Muscle layer of colon (tissue), 2 donors: Measurements from ENCODE around the gene ROBO3.

Experiments used
- H3K27ac ChIP-seq: one replicate; pipeline ENCODE4 v1.7.0; 2013; ENCODE audit warnings: low read depth, mild to moderate bottlenecking, low read length, moderate library complexity
- H3K27me3 ChIP-seq, 2 donors: one replicate each; pipeline ENCODE4 v1.7.0; 2013; ENCODE audit warnings: low read length in 2 of 2, mild to moderate bottlenecking in 2 of 2; ENCODE audit not compliant: insufficient read depth in 2 of 2, control insufficient read depth in 1 of 2
- H3K36me3 ChIP-seq: one replicate; pipeline ENCODE4 v1.7.0; 2013; ENCODE audit warnings: mild to moderate bottlenecking, low read length; ENCODE audit not compliant: insufficient read depth
- H3K4me1 ChIP-seq: one replicate; pipeline ENCODE4 v1.7.0; 2013; ENCODE audit warnings: mild to moderate bottlenecking, low read length; ENCODE audit not compliant: insufficient read depth
- H3K4me3 ChIP-seq, 2 donors: one replicate each; pipeline ENCODE4 v1.7.0; 2013; ENCODE audit warnings: low read length in 2 of 2, low read depth in 1 of 2, mild to moderate bottlenecking in 1 of 2, moderate library complexity in 1 of 2
- H3K9ac ChIP-seq: one replicate; pipeline ENCODE4 v1.7.0; 2013; ENCODE audit warnings: low read length
- H3K9me3 ChIP-seq: one replicate; pipeline ENCODE4 v1.7.0; 2013; ENCODE audit warnings: mild to moderate bottlenecking, low read length
- donor health status: abdominal sarcoma.
- donor health status: Adenocarcinoma of cecum.

Gene ROBO3

DNA sequence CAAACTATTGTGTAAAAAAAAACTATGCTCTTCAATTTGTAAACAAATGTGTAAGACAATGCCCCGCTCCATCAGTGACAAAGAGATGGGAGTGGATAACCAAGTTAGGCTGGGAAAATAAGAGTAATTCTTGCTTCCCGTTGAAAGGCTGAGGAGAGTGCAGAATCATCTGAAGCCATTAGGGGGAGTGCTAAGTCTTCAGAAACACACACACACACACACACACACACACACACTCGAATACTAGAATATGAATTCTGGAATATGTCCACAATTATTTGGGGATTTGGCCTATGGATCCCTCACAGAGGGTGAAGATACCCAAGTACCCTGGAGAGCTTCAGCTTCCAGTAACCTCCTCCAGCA lies 27.8 kb upstream of the ROBO3 start:
- H3K4me1 ChIP-seq, result no peaks in the 10 kb centered on the region
- no peak overlapping the region for H3K9ac ChIP-seq
- H3K9me3 ChIP-seq, result no peaks in the 10 kb centered on the region
- no peak overlapping the region for H3K4me3 ChIP-seq
- no peaks in the 10 kb centered on the region for H3K36me3 ChIP-seq
- no peak overlapping the region for H3K27ac ChIP-seq
- H3K27me3 ChIP-seq, result peaks cover 41 to 48% of the 10 kb centered on the region in 2 donors

DNA sequence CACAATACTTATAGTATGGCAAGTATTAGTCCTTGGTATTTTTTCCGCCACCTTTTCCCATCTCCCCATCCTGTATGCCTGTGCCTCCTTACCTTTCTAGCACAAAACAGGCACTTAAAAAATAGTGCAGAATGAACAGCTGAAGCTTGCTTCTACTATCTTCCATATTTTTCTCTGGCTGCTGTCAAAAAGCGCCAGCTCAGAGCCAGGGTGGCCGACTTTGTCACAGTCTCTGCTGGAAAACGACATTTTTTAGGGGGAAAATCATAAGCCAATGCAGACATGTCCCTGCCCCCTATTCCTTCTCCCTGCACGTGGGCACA lies 26.5 kb upstream of the ROBO3 start:
- peaks cover 51 to 61% of the 10 kb centered on the region in 2 donors for H3K27me3 ChIP-seq
- H3K27ac ChIP-seq, result no peak overlapping the region
- H3K36me3 ChIP-seq, result no peaks in the 10 kb centered on the region
- H3K9ac ChIP-seq, result no peak overlapping the region
- no peaks in the 10 kb centered on the region for H3K4me1 ChIP-seq
- H3K9me3 ChIP-seq, result no peaks in the 10 kb centered on the region
- H3K4me3 ChIP-seq, result no peak overlapping the region

DNA sequence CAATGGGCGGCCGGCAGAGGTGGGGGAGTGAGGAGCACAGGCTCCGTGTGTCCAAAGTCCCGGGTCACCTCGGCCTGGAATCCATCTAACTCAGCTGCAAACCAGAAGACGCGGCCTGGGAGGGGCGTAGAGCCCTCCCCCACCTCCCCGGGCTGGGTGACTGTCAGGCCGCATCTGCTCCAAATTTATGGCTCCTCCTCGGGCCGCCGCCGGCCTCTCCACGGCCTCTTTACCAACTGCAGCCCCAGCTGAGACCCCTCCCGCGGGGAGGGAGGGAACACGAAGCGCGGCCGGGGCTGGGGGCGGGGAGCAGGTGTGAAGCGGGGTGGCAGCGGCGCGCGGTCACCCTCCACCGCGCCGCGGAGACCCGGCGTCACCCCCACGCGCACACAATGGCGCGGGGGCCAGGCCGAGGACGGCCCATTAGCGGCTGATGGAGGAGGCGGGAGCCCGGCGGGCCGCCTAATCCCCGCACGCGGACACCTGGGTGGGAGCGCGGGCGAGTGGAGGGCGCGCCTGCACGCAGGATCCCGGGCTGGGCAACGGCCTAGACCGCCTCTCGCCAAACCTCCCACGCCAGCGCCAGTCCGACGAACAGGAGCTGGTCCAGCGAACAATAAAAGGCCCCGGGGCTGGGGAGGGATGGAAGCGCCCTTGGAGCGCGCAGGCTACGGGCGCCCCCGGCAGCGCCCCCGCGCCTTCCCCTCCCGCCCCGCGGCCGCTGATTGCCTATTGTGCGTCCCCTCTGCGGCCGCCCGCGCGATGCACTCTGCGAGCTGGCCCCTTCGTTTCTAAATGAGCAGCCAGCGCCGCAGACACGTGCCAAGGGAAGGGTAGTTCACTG lies 25.9 kb upstream of the ROBO3 start:
- Histone ChIP-seq H3K27ac (no peak overlapping the region), H3K9ac (no peak overlapping the region), H3K4me3 (no peak overlapping the region), H3K27me3 (peaks cover 54 to 67% of the 10 kb centered on the region in 2 donors), H3K36me3 (no peaks in the 10 kb centered on the region), H3K4me1 (no peaks in the 10 kb centered on the region), H3K9me3 (no peaks in the 10 kb centered on the region)

DNA sequence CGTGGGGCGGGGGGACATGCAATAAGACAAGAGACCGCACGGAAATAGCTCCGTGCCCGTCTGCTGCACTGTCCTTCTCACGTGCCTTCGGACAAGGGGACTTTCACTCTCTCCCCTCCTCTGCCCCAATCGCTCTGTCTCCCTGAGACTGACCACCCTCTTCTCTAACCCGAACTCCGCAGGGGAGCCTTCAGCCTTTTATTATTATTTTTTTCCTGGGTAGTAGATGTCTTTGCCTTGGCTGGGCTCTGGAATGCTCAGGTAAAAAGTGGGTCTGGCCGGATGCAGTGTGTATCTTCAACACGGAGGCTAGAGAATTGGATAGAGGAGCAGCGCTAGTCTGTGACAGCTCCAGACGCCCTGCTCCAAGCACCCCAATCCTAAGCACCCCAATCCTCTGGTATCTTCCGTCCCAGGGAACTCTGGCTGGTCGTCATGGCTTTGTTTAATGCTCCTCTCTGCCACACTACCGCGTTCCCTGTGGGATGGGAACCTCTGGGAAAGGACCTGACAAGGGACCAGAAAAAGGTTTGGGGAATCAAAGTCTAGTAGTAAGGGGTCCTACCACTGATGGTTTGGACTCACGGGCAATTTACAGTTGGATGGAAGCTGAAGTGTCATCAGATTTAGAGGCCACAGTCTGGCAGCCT lies 25.1 kb upstream of the ROBO3 start:
- Histone ChIP-seq H3K27me3 (peaks cover 59 to 74% of the 10 kb centered on the region in 2 donors), H3K9me3 (no peaks in the 10 kb centered on the region), H3K9ac (no peak overlapping the region), H3K27ac (no peak overlapping the region), H3K36me3 (no peaks in the 10 kb centered on the region), H3K4me1 (no peaks in the 10 kb centered on the region), H3K4me3 (no peak overlapping the region)

DNA sequence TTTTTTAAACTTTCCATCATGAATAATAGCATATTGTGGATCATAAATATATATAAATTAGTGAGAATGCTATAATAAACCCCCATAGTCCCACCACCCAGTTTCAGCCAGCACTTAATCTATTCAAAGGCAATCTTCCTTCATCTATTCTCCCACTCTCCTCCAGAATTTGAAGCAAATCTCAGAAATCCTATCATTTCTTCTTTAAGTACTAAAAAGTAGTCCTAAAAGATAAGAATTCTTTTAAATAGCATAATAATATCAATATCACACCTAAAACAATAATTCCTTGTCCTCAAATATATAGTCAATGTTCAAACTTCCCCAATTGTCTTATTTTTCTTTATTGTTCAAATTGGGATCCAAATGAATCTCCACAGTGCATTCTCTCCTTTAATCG lies 24.6 kb upstream of the ROBO3 start:
- Histone ChIP-seq H3K27ac (no peak overlapping the region), H3K4me1 (no peaks in the 10 kb centered on the region), H3K4me3 (no peak overlapping the region), H3K9me3 (no peaks in the 10 kb centered on the region), H3K27me3 (peaks cover 62 to 80% of the 10 kb centered on the region in 2 donors), H3K36me3 (no peaks in the 10 kb centered on the region), H3K9ac (no peak overlapping the region)

DNA sequence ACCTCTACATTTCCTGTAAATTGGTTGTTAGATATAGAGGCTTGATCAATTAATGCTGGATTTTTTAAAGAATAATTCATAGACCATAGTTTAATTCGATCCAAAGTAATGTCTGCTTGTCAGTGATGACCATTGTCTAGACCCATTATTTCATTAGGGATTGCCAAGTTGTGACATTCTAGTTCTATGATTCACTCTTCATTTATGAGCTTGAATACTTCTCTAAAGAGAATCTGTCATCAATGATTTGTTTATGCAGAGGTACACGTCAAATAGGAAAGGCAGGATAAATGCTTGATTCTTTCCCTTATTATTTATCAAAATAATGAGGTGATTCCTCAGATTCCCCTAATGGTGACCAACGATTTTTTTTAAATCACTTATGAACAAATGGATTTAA lies 24.0 kb upstream of the ROBO3 start:
- Histone ChIP-seq H3K4me3 (no peak overlapping the region), H3K36me3 (no peaks in the 10 kb centered on the region), H3K27me3 (peaks cover 64 to 85% of the 10 kb centered on the region in 2 donors), H3K4me1 (no peaks in the 10 kb centered on the region), H3K9ac (no peak overlapping the region), H3K9me3 (no peaks in the 10 kb centered on the region), H3K27ac (no peak overlapping the region)

DNA sequence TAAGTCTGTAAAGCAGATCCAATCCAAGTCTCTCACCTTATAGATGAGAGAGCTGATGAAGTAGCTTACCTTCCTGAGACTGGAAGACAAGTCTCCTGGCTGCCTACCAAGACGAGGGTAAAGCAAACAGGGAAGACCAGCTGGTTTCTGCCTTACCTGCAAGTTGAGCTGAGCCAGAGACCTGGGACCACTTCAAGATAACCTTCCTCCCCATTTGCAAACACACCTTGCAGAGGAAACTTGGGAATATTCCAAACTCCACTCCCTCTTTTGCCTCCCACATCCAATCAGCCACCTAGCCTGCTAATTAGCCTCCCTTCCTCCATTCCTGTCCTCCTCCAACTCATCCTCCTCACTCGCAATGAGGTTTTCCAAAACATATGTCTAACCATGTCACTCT lies 23.4 kb upstream of the ROBO3 start:
- Histone ChIP-seq H3K36me3 (no peaks in the 10 kb centered on the region), H3K4me1 (no peaks in the 10 kb centered on the region), H3K9ac (no peak overlapping the region), H3K27ac (no peak overlapping the region), H3K9me3 (no peaks in the 10 kb centered on the region), H3K27me3 (peaks cover 68 to 92% of the 10 kb centered on the region in 2 donors), H3K4me3 (no peak overlapping the region)

DNA sequence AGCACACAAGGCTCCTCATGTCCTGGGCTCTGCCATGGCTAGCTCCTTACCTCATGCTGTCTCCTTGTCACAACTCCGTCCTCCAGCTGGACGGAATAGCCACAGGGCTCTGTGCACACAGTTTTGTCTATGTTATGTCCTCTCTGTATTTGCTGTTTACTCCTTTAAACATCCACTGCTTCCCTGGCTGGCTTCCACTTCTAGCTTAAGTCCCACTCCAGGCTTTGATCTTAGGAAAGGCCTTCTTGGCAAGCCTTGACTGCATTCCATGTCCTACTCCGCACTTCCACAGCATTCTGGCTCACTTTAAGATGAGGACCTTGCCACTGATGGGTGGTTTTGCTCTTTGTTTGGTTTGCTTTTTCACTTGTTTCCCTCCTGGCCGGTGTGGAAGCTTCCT lies 22.9 kb upstream of the ROBO3 start:
- peaks cover 68 to 96% of the 10 kb centered on the region in 2 donors for H3K27me3 ChIP-seq
- H3K9ac ChIP-seq, result no peak overlapping the region
- no peak overlapping the region for H3K27ac ChIP-seq
- no peaks in the 10 kb centered on the region for H3K36me3 ChIP-seq
- H3K9me3 ChIP-seq, result no peaks in the 10 kb centered on the region
- no peak overlapping the region for H3K4me3 ChIP-seq
- H3K4me1 ChIP-seq, result no peaks in the 10 kb centered on the region

DNA sequence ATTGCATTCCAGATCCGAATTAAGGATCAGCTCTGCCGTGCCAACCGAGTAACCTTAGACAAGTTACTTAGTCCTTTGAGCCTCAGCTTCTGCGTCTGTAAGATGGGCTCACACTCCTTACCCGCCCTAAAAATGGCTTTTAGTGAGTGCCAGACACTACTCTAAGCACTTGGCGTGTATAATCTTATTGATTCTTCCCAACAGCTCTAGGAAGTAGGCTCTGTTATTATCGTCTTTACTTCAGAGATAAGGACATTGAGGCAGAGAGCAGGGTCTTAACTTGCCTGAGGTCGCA lies 21.7 kb upstream of the ROBO3 start:
- no peak overlapping the region for H3K9ac ChIP-seq
- H3K4me1 ChIP-seq, result no peaks in the 10 kb centered on the region
- no peaks in the 10 kb centered on the region for H3K9me3 ChIP-seq
- peaks cover 60 to 87% of the 10 kb centered on the region in 2 donors for H3K27me3 ChIP-seq
- H3K27ac ChIP-seq, result no peak overlapping the region
- no peaks in the 10 kb centered on the region for H3K36me3 ChIP-seq
- no peak overlapping the region for H3K4me3 ChIP-seq

DNA sequence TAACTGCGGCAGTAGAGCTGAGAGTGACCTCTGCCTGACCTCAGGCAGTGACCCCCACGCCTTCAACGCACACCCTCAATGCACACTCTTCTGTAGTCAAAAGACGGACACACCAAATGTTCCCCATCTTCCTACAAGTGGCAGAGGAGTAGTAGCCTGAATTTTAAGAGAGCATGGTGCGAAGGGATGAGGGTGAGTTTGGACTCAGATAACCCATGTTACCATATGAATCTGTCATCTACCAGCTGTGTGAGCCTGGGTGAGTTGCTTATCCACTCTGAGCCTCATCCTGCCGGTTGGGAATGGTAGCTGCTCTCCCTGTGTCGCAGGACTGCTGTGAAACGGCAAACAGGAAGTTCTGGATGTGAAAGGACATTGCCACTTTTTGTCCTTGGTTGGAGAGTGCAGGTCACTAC lies 20.6 kb upstream of the ROBO3 start:
- no peak overlapping the region for H3K27ac ChIP-seq
- H3K4me3 ChIP-seq, result no peak overlapping the region
- no peak overlapping the region for H3K9ac ChIP-seq
- peaks cover 54 to 85% of the 10 kb centered on the region in 2 donors for H3K27me3 ChIP-seq
- no peaks in the 10 kb centered on the region for H3K9me3 ChIP-seq
- H3K36me3 ChIP-seq, result no peaks in the 10 kb centered on the region
- H3K4me1 ChIP-seq, result no peaks in the 10 kb centered on the region

DNA sequence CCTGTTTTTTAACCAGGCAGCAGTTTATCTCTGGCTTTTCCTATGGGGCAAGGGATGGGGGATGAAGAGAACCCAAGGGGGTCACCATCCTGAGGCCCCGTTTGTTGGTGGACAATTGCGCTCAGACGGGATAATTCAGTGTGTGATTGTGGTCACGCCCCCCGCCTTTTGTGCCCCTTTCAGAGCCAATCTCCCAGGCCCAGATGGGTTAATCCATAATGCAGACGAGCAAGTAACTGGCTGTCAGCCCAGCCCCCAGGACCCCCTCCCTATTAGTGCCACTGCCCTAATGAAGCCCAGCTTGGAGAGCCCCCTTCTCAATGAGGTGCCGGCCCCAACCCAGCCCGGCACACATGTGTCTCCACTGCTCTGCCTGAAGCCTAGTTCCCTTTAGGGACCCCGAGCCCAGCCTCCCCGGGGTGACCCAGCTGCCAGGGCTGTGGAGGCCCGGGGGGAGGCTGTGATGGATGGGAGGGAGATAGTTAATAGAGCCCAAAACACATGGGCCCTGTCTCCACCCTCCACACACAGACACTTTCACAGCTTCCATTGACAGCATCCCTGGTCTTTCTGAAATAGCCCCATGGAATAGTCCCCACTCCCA lies 19.1 kb upstream of the ROBO3 start:
- Histone ChIP-seq H3K9me3 (no peaks in the 10 kb centered on the region), H3K27ac (no peak overlapping the region), H3K4me1 (no peaks in the 10 kb centered on the region), H3K9ac (no peak overlapping the region), H3K4me3 (no peak overlapping the region), H3K36me3 (no peaks in the 10 kb centered on the region), H3K27me3 (peaks cover 40 to 70% of the 10 kb centered on the region in 2 donors)

DNA sequence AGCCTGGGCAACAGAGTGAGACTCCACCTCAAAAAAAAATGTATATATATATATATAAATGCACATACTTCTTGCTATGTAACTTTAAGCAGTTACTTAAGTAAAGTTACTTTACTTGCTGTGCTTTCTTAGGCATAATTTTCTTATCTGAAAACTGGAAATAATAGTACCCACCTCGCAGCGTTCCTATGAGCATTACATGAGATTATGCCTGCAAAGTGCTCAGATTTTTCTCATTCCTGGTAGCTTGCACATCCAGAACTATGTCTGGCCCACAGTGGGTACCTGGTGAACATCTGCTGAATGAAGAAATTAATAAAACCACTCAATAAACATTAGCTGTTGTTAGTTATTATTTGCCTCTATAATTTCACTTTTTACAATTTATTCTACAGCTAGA lies 6.1 kb upstream of the ROBO3 start:
- H3K9ac ChIP-seq, result no peak overlapping the region
- no peak overlapping the region for H3K27ac ChIP-seq
- H3K4me1 ChIP-seq, result peaks cover 9% of the 10 kb centered on the region
- H3K4me3 ChIP-seq, result no peak overlapping the region
- no peaks in the 10 kb centered on the region for H3K9me3 ChIP-seq
- no peaks in the 10 kb centered on the region for H3K36me3 ChIP-seq
- H3K27me3 ChIP-seq, result peaks cover 22 to 31% of the 10 kb centered on the region in 2 donors
